Adrenal gland (tissue), 5 donors: ENCODE data around the gene AFAP1L1.

Experiments used
- POLR2A ChIP-seq, 2 donors: fragments of 450-650 bp; IDR thresholded peaks; one replicate each; pipeline ENCODE4 v1.6.1; 2017; ENCODE audit warnings: antibody characterized with exemption in 2 of 2, mild to moderate bottlenecking in 2 of 2, moderate library complexity in 1 of 2
- TF ChIP-seq, protein P1 (sequence below), 6 experiments: fragments of 450-650 bp in 4 of 6; fragments of 200-600 bp in 2 of 6; sonication (generic) in 1 of 6; IDR thresholded peaks; 1 replicate in 5 of 6; 2 replicates in 1 of 6; pipeline versions ENCODE4 v1.5.1 to v1.8.0; 2016 to 2021; ENCODE audit warnings: antibody characterized with exemption in 6 of 6, mild to moderate bottlenecking in 2 of 6, moderate library complexity in 1 of 6
- donor health status: DM: no; HTN: no; CAD: no.

GRCh38 chr5:149381261-149381985 lies 109.8 kb downstream of the AFAP1L1 start:
- TF ChIP-seq, protein P1, sequence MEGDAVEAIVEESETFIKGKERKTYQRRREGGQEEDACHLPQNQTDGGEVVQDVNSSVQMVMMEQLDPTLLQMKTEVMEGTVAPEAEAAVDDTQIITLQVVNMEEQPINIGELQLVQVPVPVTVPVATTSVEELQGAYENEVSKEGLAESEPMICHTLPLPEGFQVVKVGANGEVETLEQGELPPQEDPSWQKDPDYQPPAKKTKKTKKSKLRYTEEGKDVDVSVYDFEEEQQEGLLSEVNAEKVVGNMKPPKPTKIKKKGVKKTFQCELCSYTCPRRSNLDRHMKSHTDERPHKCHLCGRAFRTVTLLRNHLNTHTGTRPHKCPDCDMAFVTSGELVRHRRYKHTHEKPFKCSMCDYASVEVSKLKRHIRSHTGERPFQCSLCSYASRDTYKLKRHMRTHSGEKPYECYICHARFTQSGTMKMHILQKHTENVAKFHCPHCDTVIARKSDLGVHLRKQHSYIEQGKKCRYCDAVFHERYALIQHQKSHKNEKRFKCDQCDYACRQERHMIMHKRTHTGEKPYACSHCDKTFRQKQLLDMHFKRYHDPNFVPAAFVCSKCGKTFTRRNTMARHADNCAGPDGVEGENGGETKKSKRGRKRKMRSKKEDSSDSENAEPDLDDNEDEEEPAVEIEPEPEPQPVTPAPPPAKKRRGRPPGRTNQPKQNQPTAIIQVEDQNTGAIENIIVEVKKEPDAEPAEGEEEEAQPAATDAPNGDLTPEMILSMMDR (IDR thresholded peaks at IDR 0.05): no peak
- TF ChIP-seq POLR2A (IDR thresholded peaks at IDR 0.05): no peak
